Mucosa of descending colon (tissue), 3 donors: ENCODE data around the gene CAMKMT. TPM values are rescaled to one million over a fixed set of nuclear protein-coding genes. Genes with fewer than 3 reads are reported as not detected.

ENCODE experiments used
- ATAC-seq: fragments of 200-7000 bp; cut with Tn5 transposase; one replicate; pipeline ENCODE4 v1.9.1; 2020; ENCODE audit warnings: mild to moderate bottlenecking, moderate library complexity
- DNase-seq, 3 donors: peaks; one replicate each; pipeline ENCODE4 v3.0.0-alpha.2; 2020
- H3K36me3 ChIP-seq: fragments of 200-600 bp; one replicate; pipeline ENCODE4 v1.8.0; 2021; ENCODE audit warnings: low read depth, mild to moderate bottlenecking
- H3K4me1 ChIP-seq: fragments of 200-600 bp; one replicate; pipeline ENCODE4 v1.8.0; 2021; ENCODE audit warnings: low read depth, mild to moderate bottlenecking
- H3K4me3 ChIP-seq: fragments of 200-600 bp; one replicate; pipeline ENCODE4 v1.8.0; 2021; ENCODE audit warnings: mild to moderate bottlenecking
- H3K9me3 ChIP-seq: fragments of 200-600 bp; one replicate; pipeline ENCODE4 v1.8.0; 2021; ENCODE audit warnings: mild to moderate bottlenecking
- CTCF ChIP-seq: fragments of 200-600 bp; IDR thresholded peaks from one replicate; pipeline ENCODE4 v1.8.0; 2022; ENCODE audit warnings: antibody characterized with exemption, mild to moderate bottlenecking
- intact Hi-C, 2 donors: fragments of 100-400 bp; cut with DNase I in 1 of 2; cut with micrococcal nuclease in 1 of 2; formaldehyde crosslinking; loops; one replicate each; pipeline versions ENCODE4 v1.11.0 to v1.11.1; 2022; cut with DNase I, micrococcal nuclease
- total RNA-seq, 3 donors: library from RNA; stranded (reverse); fragmentation: NEBNext Ultra II Directional in 2 of 3; extraction: Animal tissue kit (Norgen Biotek cat#: 25700) in 2 of 3; gene quantifications; one replicate each; pipeline versions ENCODE4 v1.2.1 to v1.2.4, GENCODE V29; 2021 to 2023
- donor health status: DM: no; HTN: no; CAD: no; lungs with moderate emphysema.
- donor health status: DM: no; HTN: no; CAD: no.
- donor health status: DM: no; HTN: yes; CAD: no.

CAMKMT gene
- total RNA-seq, 3 donors from 2014 or later: 13.2 to 16.0 (median 14.1) TPM

- H3K4me1 ChIP-seq: no peaks in the 10 kb centered on the region
- no peak overlapping the region for H3K4me3 ChIP-seq
- DNase-seq (no peak), ATAC-seq (no peak)
- no peak for TF ChIP-seq CTCF
- H3K36me3 ChIP-seq: no peaks in the 10 kb centered on the region
- intact Hi-C loops: no loop called here
- H3K9me3 ChIP-seq: no peaks in the 10 kb centered on the region
Measured at GRCh38 chr2:44746856-44747615, 385.3 kb downstream of the CAMKMT start.

GRCh38 chr2:44747794-44748193, 386.0 kb downstream of the CAMKMT start:
- H3K4me3 ChIP-seq: no peak overlapping the region
- no peak for TF ChIP-seq CTCF
- no peak for ATAC-seq

GRCh38 chr2:44751754-44752479, 390.2 kb downstream of the CAMKMT start:
- no peak overlapping the region for H3K4me3 ChIP-seq
- H3K36me3 ChIP-seq: no peaks in the 10 kb centered on the region
- no peak for DNase-seq
- no peaks in the 10 kb centered on the region for H3K4me1 ChIP-seq
- no peaks in the 10 kb centered on the region for H3K9me3 ChIP-seq
- ATAC-seq: no peak
- intact Hi-C loops: no loop called here
- TF ChIP-seq CTCF: no peak

More at GRCh38 chr2:44747794-44748193, 386.0 kb downstream of the CAMKMT start:
- DNase-seq: no peak
- Histone ChIP-seq H3K9me3 (no peaks in the 10 kb centered on the region), H3K4me1 (no peaks in the 10 kb centered on the region), H3K36me3 (no peaks in the 10 kb centered on the region)
- intact Hi-C loops: no loop called here

- no peaks in the 10 kb centered on the region for H3K4me1 ChIP-seq
- intact Hi-C loops: no loop called here
- TF ChIP-seq CTCF: no peak
- no peak overlapping the region for H3K4me3 ChIP-seq
- H3K9me3 ChIP-seq: no peaks in the 10 kb centered on the region
- DNase-seq (no peak), ATAC-seq (no peak)
- H3K36me3 ChIP-seq: no peaks in the 10 kb centered on the region
Measured at GRCh38 chr2:44752761-44753160, 391.0 kb downstream of the CAMKMT start.

GRCh38 chr2:44753552-44754285, 392.0 kb downstream of the CAMKMT start:
- H3K4me1 ChIP-seq: no peaks in the 10 kb centered on the region
- H3K9me3 ChIP-seq: no peaks in the 10 kb centered on the region
- intact Hi-C loops: no loop called here
- peak in 1 of 3 donors; percentile 9 for DNase-seq
- no peak for ATAC-seq
- no peaks in the 10 kb centered on the region for H3K36me3 ChIP-seq
- TF ChIP-seq CTCF: no peak
- H3K4me3 ChIP-seq: no peak overlapping the region
